Activated CD4-positive, alpha-beta T cell treated with anti-CD3 and anti-CD28 coated beads, Interleukin-2, Interleukin-4, amounts not matched to agents 100 ng/mL and 50 ng/mL, durations not matched to agents 16 hours and 8 hours (primary cell): Measurements from ENCODE around the gene CDH13.
"Not testable (repeated sequence)": the region's sequence is repeated elsewhere in the genome, so short reads cannot be mapped to it uniquely, and the experiment has no call there.

Experiments used
- DNase-seq: peaks from one replicate; pipeline ENCODE4 v3.0.0-alpha.2; 2020; ENCODE audit warnings: low spot score

Gene CDH13

GRCh38 chr16:82891424-82891823 is 264.7 kb downstream of the CDH13 start:
- DNase-seq: no peak

- no peak for DNase-seq
Observed at GRCh38 chr16:82891918-82892317, 265.1 kb downstream of the CDH13 start.

GRCh38 chr16:82892324-82892723 is 265.6 kb downstream of the CDH13 start:
- DNase-seq: no peak

- DNase-seq: no peak
Observed at GRCh38 chr16:82895843-82896242, 269.1 kb downstream of the CDH13 start.

GRCh38 chr16:82899006-82899405 is 272.2 kb downstream of the CDH13 start:
- no peak for DNase-seq

- no peak for DNase-seq
Observed at GRCh38 chr16:82899731-82900450, 273.1 kb downstream of the CDH13 start.

GRCh38 chr16:82900559-82900958 is 273.8 kb downstream of the CDH13 start:
- DNase-seq: no peak

- DNase-seq: no peak
Observed at GRCh38 chr16:82911925-82912324, 285.2 kb downstream of the CDH13 start.

- no peak for DNase-seq
Observed at GRCh38 chr16:82915139-82915824, 288.5 kb downstream of the CDH13 start.

GRCh38 chr16:82917886-82918595 is 291.3 kb downstream of the CDH13 start:
- DNase-seq: no peak

- DNase-seq: peak; percentile 29
Observed at GRCh38 chr16:82924075-82924854, 297.5 kb downstream of the CDH13 start.

GRCh38 chr16:82926500-82926899 is 299.7 kb downstream of the CDH13 start:
- no peak for DNase-seq

- not testable (repeated sequence) for DNase-seq
Observed at GRCh38 chr16:82933933-82934332, 307.2 kb downstream of the CDH13 start.

- DNase-seq: no peak
Observed at GRCh38 chr16:82935766-82936165, 309.0 kb downstream of the CDH13 start.

- DNase-seq: no peak
Observed at GRCh38 chr16:82936941-82937551, 310.3 kb downstream of the CDH13 start.

- DNase-seq: no peak
Observed at GRCh38 chr16:82937926-82938520, 311.3 kb downstream of the CDH13 start.

- no peak for DNase-seq
Observed at GRCh38 chr16:82943371-82943770, 316.6 kb downstream of the CDH13 start.

- peak; percentile 33 for DNase-seq
Observed at GRCh38 chr16:82945420-82946101, 318.8 kb downstream of the CDH13 start.

- DNase-seq: no peak
Observed at GRCh38 chr16:82947698-82948097, 320.9 kb downstream of the CDH13 start.

GRCh38 chr16:82949016-82949415 is 322.2 kb downstream of the CDH13 start:
- no peak for DNase-seq

GRCh38 chr16:82953517-82953916 is 326.7 kb downstream of the CDH13 start:
- no peak for DNase-seq
